Brain microvascular endothelial cell (primary cell): ENCODE measurements around the gene ZNHIT1.
"Not testable (repeated sequence)": the region's sequence is repeated elsewhere in the genome, so short reads cannot be mapped to it uniquely, and the experiment has no call there.

Source experiments
- DNase-seq: peaks from one replicate; pipeline ENCODE4 v3.0.0-alpha.2; 2020
- H3K27ac ChIP-seq: fragments of 250-450 bp; sonication (Bioruptor Pico); 2 replicates; pipeline ENCODE4 v1.5.1; 2020; ENCODE audit warnings: mild to moderate bottlenecking, moderate library complexity
- H3K27me3 ChIP-seq: fragments of 250-450 bp; sonication (Bioruptor Pico); replicated peaks from 2 replicates; pipeline ENCODE4 v1.5.1; 2020; ENCODE audit warnings: mild to moderate bottlenecking
- H3K36me3 ChIP-seq: fragments of 250-450 bp; sonication (Bioruptor Pico); replicated peaks from 2 replicates; pipeline ENCODE4 v1.5.1; 2020; ENCODE audit warnings: mild to moderate bottlenecking
- H3K4me3 ChIP-seq: 2 replicates; pipeline ENCODE4 v1.5.1; 2011; ENCODE audit warnings: low read depth, mild to moderate bottlenecking, control low read depth, low read length, moderate library complexity
- CTCF ChIP-seq: IDR thresholded peaks from 2 replicates; pipeline ENCODE4 v1.5.1; 2011; ENCODE audit warnings: low read depth, mild to moderate bottlenecking, moderate library complexity, low read length, control low read depth, inconsistent platforms; ENCODE audit errors: missing control alignments
- in situ Hi-C: cut with HindIII; loops from 2 replicates; pipeline ENCODE4 v1.10.0; 2017; ENCODE audit warnings: low sequenced_read_pairs, low pct_ligation_motif_present

The ZNHIT1 gene

DNA sequence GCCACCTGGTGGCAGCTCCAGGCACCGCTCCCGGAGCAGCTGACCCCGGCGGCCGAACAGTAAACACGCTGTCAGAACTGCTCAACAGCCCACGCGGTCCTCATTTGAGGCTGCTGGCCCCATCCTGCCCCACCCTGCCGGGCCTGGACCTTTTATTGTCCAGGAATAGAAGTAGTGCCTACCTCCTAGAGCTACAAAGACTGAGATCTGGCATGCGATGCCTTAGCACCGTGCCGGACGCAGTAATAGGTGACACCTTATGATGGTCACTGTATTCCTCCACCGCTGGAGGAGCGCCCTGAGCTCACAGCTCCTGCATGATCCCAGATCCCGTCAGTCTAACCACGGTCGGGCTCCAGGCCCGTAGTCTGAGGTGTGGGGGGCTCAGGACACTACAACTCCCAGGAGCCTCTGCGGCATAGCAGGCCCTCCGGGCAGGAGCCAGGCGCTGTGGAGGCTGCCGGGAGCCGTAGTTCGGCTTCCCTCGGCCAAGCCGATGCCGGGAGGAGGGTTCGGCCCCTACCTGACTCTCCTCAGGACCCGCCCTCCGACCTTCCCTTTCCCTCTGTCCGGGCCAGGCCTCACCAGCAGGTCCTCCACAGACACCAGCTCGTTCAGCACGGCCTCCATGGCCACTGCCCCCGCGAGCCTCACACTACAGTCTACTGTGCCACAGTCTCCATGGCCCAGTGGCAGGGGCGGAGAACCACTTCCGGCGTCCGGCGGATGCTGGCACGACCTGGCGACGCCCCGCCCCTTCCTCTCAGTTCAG, 26.6 kb downstream of the ZNHIT1 start, which contains the start of gene FIS1:
Gene FIS1, minus strand, starts transcription at position 707 of the 772 bp plus-strand sequence. Its CDS starts 77 bp downstream, at position 630.
- in situ Hi-C loops, result no loop called here
- Histone ChIP-seq H3K27me3 (no peaks in the 10 kb centered on the region), H3K4me3 (peak within 1 kb of the TSS; percentile 69), H3K36me3 (peaks cover 14% of the 10 kb centered on the region), H3K27ac (peak within 1 kb of the TSS; percentile 92)
- DNase-seq, result peak; percentile 83
- peak; percentile 90 for TF ChIP-seq CTCF

DNA sequence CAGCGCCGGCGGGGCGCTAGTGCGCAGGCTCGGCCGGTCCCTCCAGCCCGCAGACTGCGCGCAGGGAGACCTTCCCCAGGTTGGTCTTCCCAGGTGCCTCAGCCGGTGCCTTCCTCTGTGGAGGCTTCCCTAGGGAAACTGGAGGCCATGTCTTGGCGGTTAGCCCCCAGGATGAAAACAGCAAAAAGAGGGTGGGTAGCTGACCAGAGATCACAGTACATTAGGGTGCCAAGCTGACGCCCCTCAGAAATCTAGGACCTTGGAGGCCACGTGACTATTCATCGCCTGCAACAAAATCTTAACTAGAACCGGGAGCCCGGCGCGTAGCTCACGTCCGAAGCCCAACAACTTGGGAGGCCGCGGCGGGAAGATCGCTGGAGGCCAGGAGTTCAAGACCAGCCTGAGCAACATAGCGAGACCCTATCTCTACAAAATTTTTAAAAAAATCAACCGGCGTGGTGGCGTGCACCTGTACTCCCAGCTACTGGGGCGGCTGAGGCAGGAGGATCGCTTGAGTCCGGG, 27.2 kb downstream of the ZNHIT1 start:
- peak overlapping the region; percentile 92 for H3K27ac ChIP-seq
- in situ Hi-C loops, result no loop called here
- H3K36me3 ChIP-seq, result peaks cover 7% of the 10 kb centered on the region
- no peak for TF ChIP-seq CTCF
- peak overlapping the region; percentile 69 for H3K4me3 ChIP-seq
- H3K27me3 ChIP-seq, result no peaks in the 10 kb centered on the region
- DNase-seq, result no peak

DNA sequence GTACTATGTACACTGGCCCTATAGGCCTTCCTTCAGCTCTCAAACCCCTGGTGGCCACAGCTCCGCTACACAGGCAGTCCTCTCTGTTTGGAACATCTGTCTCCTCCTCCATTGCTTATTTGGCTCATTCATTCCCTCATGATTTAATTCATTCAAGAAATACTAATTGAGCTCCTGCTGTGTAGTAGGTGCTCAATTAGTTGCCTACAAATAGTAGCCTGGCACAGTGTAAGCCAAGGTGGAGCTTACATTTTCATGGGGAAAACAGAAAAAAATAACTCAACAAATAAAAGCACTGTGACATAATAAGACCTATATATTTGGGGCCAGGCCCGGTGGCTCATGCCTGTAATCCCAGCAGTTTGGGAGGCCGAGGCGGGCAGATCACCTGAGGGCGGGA, 30.3 kb downstream of the ZNHIT1 start:
- H3K27ac ChIP-seq, result no peak overlapping the region
- H3K4me3 ChIP-seq, result no peak overlapping the region

GRCh38 chr7:101250324-101250723, 32.4 kb downstream of the ZNHIT1 start:
- TF ChIP-seq CTCF, result no peak
- no peaks in the 10 kb centered on the region for H3K36me3 ChIP-seq
- H3K4me3 ChIP-seq, result no peak overlapping the region
- H3K27me3 ChIP-seq, result no peaks in the 10 kb centered on the region
- no peak for DNase-seq
- H3K27ac ChIP-seq, result no peak overlapping the region
- in situ Hi-C loops, result no loop called here

More for the DNA sequence above, 30.3 kb downstream of the ZNHIT1 start:
- Histone ChIP-seq H3K27me3 (no peaks in the 10 kb centered on the region), H3K36me3 (no peaks in the 10 kb centered on the region)
- DNase-seq, result no peak
- in situ Hi-C loops, result no loop called here
- no peak for TF ChIP-seq CTCF

DNA sequence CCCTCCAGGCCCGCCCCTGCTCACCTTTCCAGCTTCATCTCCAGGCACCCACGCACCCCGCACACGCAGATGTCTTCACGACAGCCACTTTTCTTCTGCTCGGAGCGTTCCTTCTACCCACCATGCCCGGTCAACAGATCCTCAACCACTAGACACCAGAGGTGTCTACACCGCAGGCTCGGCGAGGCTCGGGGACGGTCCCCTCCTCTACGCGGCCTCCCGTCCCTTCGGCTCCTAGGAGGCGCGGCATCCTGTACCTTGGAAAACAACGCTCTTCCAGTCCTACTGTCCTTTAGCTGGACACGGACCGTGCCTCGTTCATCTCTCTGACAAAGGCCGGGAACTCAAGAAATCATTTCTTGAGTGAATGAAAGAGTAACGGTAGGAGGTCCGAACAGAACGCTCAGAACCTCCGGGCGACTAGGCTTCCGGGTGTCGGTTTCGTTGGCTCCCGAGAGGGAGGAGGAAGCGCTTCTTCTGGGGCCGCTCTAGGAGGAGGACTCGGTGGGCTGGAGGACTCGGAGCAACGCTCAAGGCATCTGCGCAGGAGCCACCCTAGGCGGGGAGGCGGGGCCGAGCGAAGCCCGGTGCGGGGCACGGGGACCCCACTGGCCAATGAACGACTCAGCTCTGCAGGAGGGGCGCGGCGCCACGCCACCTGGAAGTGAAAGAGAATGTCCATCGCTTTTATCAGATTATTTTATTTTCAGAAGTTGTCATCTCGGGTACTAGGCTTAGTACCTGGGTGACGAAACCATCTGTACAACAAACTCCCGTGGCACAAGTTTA, 34.1 kb downstream of the ZNHIT1 start:
- Histone ChIP-seq H3K4me3 (peak overlapping the region; percentile 94), H3K27ac (peak overlapping the region; percentile 69), H3K36me3 (no peaks in the 10 kb centered on the region), H3K27me3 (no peaks in the 10 kb centered on the region)
- TF ChIP-seq CTCF, result no peak
- DNase-seq, result peak; percentile 100
- in situ Hi-C loops, result no loop called here

GRCh38 chr7:101253199-101253598, 35.2 kb downstream of the ZNHIT1 start:
- DNase-seq, H3K36me3 ChIP-seq, H3K4me3 ChIP-seq, H3K27me3 ChIP-seq, H3K27ac ChIP-seq, in situ Hi-C loops: not testable (repeated sequence)
